ENCODE results near the gene SHF. TPM values are rescaled to one million over a fixed set of nuclear protein-coding genes. Genes with fewer than 3 reads are reported as not detected.

The SHF gene
- total RNA-seq, 1 donor from 2014 or later: 5.0 TPM

GRCh38 chr15:45134682-45135604, 52.8 kb downstream of the SHF start:
- intact Hi-C loops (cut with micrococcal nuclease): no loop called here
- ATAC-seq (peak; percentile 76), DNase-seq (peak; percentile 52)

- DNase-seq (no peak), ATAC-seq (no peak)
- intact Hi-C loops (cut with micrococcal nuclease): no loop called here
Observed at GRCh38 chr15:45134046-45134445, 53.7 kb downstream of the SHF start.

GRCh38 chr15:45133561-45133920, 54.2 kb downstream of the SHF start:
- ATAC-seq (no peak), DNase-seq (no peak)
- intact Hi-C loops (cut with micrococcal nuclease): no loop called here

- intact Hi-C loops (cut with micrococcal nuclease): no loop called here
- ATAC-seq (no peak), DNase-seq (no peak)
Observed at GRCh38 chr15:45132844-45133560, 54.8 kb downstream of the SHF start.

- intact Hi-C loops (cut with micrococcal nuclease): no loop called here
- ATAC-seq (no peak), DNase-seq (no peak)
Observed at GRCh38 chr15:45131510-45131909, 56.3 kb downstream of the SHF start.

- ATAC-seq: no peak
- DNase-seq: no peak
- intact Hi-C loops (cut with micrococcal nuclease): no loop called here
Observed at GRCh38 chr15:45130291-45131000, 57.3 kb downstream of the SHF start.

- intact Hi-C loops (cut with micrococcal nuclease): no loop called here
- DNase-seq: peak; percentile 72
- peak; percentile 92 for ATAC-seq
Observed at GRCh38 chr15:45129651-45130129, 58.1 kb downstream of the SHF start, which contains the start of the genes DUOX1 and DUOXA1. Gene DUOX1, plus strand, starts transcription at chr15:45129994. Its CDS starts 1,973 bp downstream, at chr15:45131967. Gene DUOXA1, minus strand, starts transcription at chr15:45129879. Its CDS starts 6,865 bp downstream, at chr15:45123014.

- no peak for DNase-seq
- ATAC-seq: peak; percentile 39
- intact Hi-C loops (cut with micrococcal nuclease): no loop called here
Observed at GRCh38 chr15:45128971-45129639, 58.7 kb downstream of the SHF start.

GRCh38 chr15:45126535-45127158, 61.1 kb downstream of the SHF start:
- intact Hi-C loops (cut with micrococcal nuclease): no loop called here
- ATAC-seq (no peak), DNase-seq (no peak)

- DNase-seq (no peak), ATAC-seq (no peak)
- intact Hi-C loops (cut with micrococcal nuclease): no loop called here
Observed at GRCh38 chr15:45123397-45123796, 64.4 kb downstream of the SHF start.

- intact Hi-C loops (cut with micrococcal nuclease): no loop called here
- DNase-seq (no peak), ATAC-seq (no peak)
Observed at GRCh38 chr15:45122719-45123118, 65.0 kb downstream of the SHF start.

- DNase-seq (no peak), ATAC-seq (no peak)
- intact Hi-C loops (cut with micrococcal nuclease): no loop called here
Observed at GRCh38 chr15:45121706-45122417, 65.9 kb downstream of the SHF start.

GRCh38 chr15:45121020-45121419, 66.7 kb downstream of the SHF start:
- ATAC-seq: no peak
- intact Hi-C loops (cut with micrococcal nuclease): no loop called here
- DNase-seq: no peak

- DNase-seq (no peak), ATAC-seq (no peak)
- intact Hi-C loops (cut with micrococcal nuclease): no loop called here
Observed at GRCh38 chr15:45120081-45120972, 67.4 kb downstream of the SHF start.

- no peak for DNase-seq
- intact Hi-C loops (cut with micrococcal nuclease): no loop called here
Observed at GRCh38 chr15:45118996-45119395, 68.8 kb downstream of the SHF start.

GRCh38 chr15:45118131-45118588, 69.6 kb downstream of the SHF start:
- intact Hi-C loops (cut with micrococcal nuclease): no loop called here
- peak; percentile 89 for DNase-seq
- ATAC-seq: peak; percentile 98

More at GRCh38 chr15:45118996-45119395, 68.8 kb downstream of the SHF start:
- no peak for ATAC-seq

Data from left ventricle myocardium superior (tissue), 1 donor.